HepG2 (cell line): ENCODE results near the gene GPATCH8. TPM values are rescaled to one million over a fixed set of nuclear protein-coding genes. Genes with fewer than 3 reads are reported as not detected.

Experiments used
- ATAC-seq: fragments of 200-7000 bp; cut with Tn5 transposase; 3 replicates; pipeline ENCODE4 v1.9.1; 2020; ENCODE audit warnings: mild to moderate bottlenecking, moderate library complexity
- BruUV-seq: library from RNA; stranded (reverse); fragments of 400-500 nt; replicated peaks from 2 replicates; lab custom pipeline; 2021; lab: Mats Ljungman, UMichigan
- CTCF ChIA-PET: fragments of 300-600 bp; formaldehyde crosslinking; extraction: SDS; loops from one replicate; lab custom pipeline; 2021; ENCODE audit warnings: low total read pairs, inconsistent platforms, low intra/inter-chr PET ratio; lab: Yijun Ruan, JAX
- POLR2A ChIA-PET: fragments of 350-600 bp; sonication (Branson Sonifier 250); formaldehyde crosslinking; loops from one replicate; lab custom pipeline; 2020; ENCODE audit warnings: antibody characterized with exemption, inconsistent platforms; lab: Yijun Ruan, JAX
- DNase-seq: peaks from one replicate; pipeline ENCODE4 v3.0.0-alpha.2; 2015; ENCODE audit warnings: low spot score
- FAIRE-seq: peaks from 3 replicates; lab custom pipeline; 2011; peaks lifted over from hg19 to GRCh38; lab: Jason Lieb, UNC
- H2AFZ ChIP-seq: one replicate; pipeline ENCODE4 v1.6.1; 2011; ENCODE audit warnings: low read length, inconsistent platforms
- H3K27ac ChIP-seq: fragments of 300-600 bp; 3 replicates; pipeline ENCODE4 v1.8.0; 2011; ENCODE audit warnings: mixed run types, mild to moderate bottlenecking, mixed read lengths, low read length, inconsistent platforms; ENCODE audit not compliant: insufficient read depth; ENCODE audit errors: extremely low read length
- H3K27me3 ChIP-seq, 2 experiments: fragments of 200-600 bp in 1 of 2; 2 replicates in 1 of 2; 3 replicates in 1 of 2; pipeline versions ENCODE4 v1.6.0 to v1.8.0; 2011; ENCODE audit warnings: low read length in 2 of 2, mild to moderate bottlenecking in 2 of 2, moderate library complexity in 2 of 2, inconsistent platforms in 1 of 2; ENCODE audit not compliant: insufficient read depth in 2 of 2, control insufficient read depth in 1 of 2
- H3K36me3 ChIP-seq, 2 experiments: fragments of 200-600 bp in 1 of 2; replicated peaks in 1 of 2; 2 replicates in 1 of 2; 3 replicates in 1 of 2; pipeline versions ENCODE4 v1.5.1 to v1.8.0; 2011; ENCODE audit warnings: low read length in 2 of 2, inconsistent platforms in 1 of 2; ENCODE audit not compliant: insufficient read depth in 2 of 2, control insufficient read depth in 1 of 2
- H3K4me1 ChIP-seq: 2 replicates; pipeline ENCODE4 v1.5.1; 2012; ENCODE audit warnings: low read length, inconsistent platforms; ENCODE audit not compliant: insufficient read depth
- H3K4me2 ChIP-seq: 2 replicates; pipeline ENCODE4 v1.6.0; 2011; ENCODE audit warnings: low read depth, low read length, inconsistent platforms
- H3K4me3 ChIP-seq, 3 experiments: fragments of 200-600 bp in 1 of 3; sonication (generic), shearing (Covaris generic) in 1 of 3; replicated peaks in 1 of 3; 2 replicates each; pipeline ENCODE4 v1.5.1; 2011 to 2016; ENCODE audit warnings: low read length in 3 of 3, inconsistent platforms in 2 of 3, low read depth in 2 of 3, mild to moderate bottlenecking in 2 of 3, control low read depth in 1 of 3, mixed read lengths in 1 of 3; ENCODE audit not compliant: insufficient read depth in 1 of 3
- H3K79me2 ChIP-seq: one replicate; pipeline ENCODE4 v1.6.1; 2011; ENCODE audit warnings: low read length, inconsistent platforms; ENCODE audit not compliant: insufficient read depth
- H3K9ac ChIP-seq: 2 replicates; pipeline ENCODE4 v1.6.0; 2011; ENCODE audit warnings: mild to moderate bottlenecking, low read depth, low read length, inconsistent platforms; ENCODE audit not compliant: insufficient read depth
- H3K9me3 ChIP-seq: 2 replicates; pipeline ENCODE4 v1.5.1; 2012; ENCODE audit warnings: mild to moderate bottlenecking, low read length
- H4K20me1 ChIP-seq: 2 replicates; pipeline ENCODE4 v1.6.0; 2011; ENCODE audit warnings: inconsistent platforms, mild to moderate bottlenecking, low read length, moderate library complexity; ENCODE audit not compliant: insufficient read depth
- ATF1 ChIP-seq: IDR thresholded peaks from 2 replicates; pipeline ENCODE4 v1.6.1; 2016; ENCODE audit warnings: mild to moderate bottlenecking, control low read depth
- GABPB1 ChIP-seq: IDR thresholded peaks from 2 replicates; pipeline ENCODE4 v1.6.1; 2016; ENCODE audit warnings: mild to moderate bottlenecking, missing genetic modification reagents, moderate library complexity, missing compliant biosample characterization
- HNRNPL ChIP-seq: fragments of 200-400 bp; formaldehyde crosslinking; IDR thresholded peaks from 2 replicates; pipeline ENCODE4 v1.6.1; 2017; ENCODE audit warnings: mild to moderate bottlenecking, low read depth, low read length
- HNRNPLL ChIP-seq: fragments of 200-400 bp; formaldehyde crosslinking; IDR thresholded peaks from 2 replicates; pipeline ENCODE4 v1.6.1; 2017; ENCODE audit warnings: mild to moderate bottlenecking, low read depth, low read length; ENCODE audit not compliant: poor library complexity, severe bottlenecking
- HOXA3 ChIP-seq: sonication (generic); formaldehyde crosslinking; IDR thresholded peaks from 2 replicates; pipeline ENCODE4 v1.5.0; 2020; ENCODE audit warnings: missing genetic modification reagents
- KDM1A ChIP-seq: IDR thresholded peaks from 2 replicates; pipeline ENCODE4 v1.6.1; 2016; ENCODE audit warnings: missing compliant biosample characterization
- MAF1 ChIP-seq: sonication (generic); formaldehyde crosslinking; IDR thresholded peaks from 2 replicates; pipeline ENCODE4 v1.5.0; 2020; ENCODE audit warnings: missing genetic modification reagents, borderline replicate concordance
- NONO ChIP-seq, 2 experiments: fragments of 450-650 bp in 1 of 2; sonication (generic) in 1 of 2; formaldehyde crosslinking in 1 of 2; IDR thresholded peaks in 1 of 2; conservative IDR thresholded peaks in 1 of 2; 2 replicates each; pipeline versions ENCODE4 v1.6.1 to v1.8.0; 2017 to 2022; ENCODE audit warnings: mild to moderate bottlenecking in 1 of 2, missing genetic modification reagents in 1 of 2, moderate library complexity in 1 of 2
- STAG1 ChIP-seq: sonication (generic); formaldehyde crosslinking; IDR thresholded peaks from 2 replicates; pipeline ENCODE4 v1.4.0; 2020; ENCODE audit warnings: missing genetic modification reagents
- ZNF292 ChIP-seq: sonication (generic); formaldehyde crosslinking; IDR thresholded peaks from 2 replicates; pipeline ENCODE4 v1.8.1; 2022; ENCODE audit warnings: mild to moderate bottlenecking, low read depth, missing genetic modification reagents, borderline replicate concordance
- ZNF34 ChIP-seq: sonication (generic); formaldehyde crosslinking; IDR thresholded peaks from 2 replicates; pipeline ENCODE4 v1.4.0; 2020; ENCODE audit warnings: mild to moderate bottlenecking, missing genetic modification reagents, borderline replicate concordance
- ZNF788 ChIP-seq: sonication (generic); formaldehyde crosslinking; IDR thresholded peaks from 2 replicates; pipeline ENCODE4 v1.5.0; 2020; ENCODE audit warnings: mild to moderate bottlenecking, missing genetic modification reagents, borderline replicate concordance
- WGBS: methylation state at CpG from one replicate; pipeline ENCODE4 v1.1.6; 2017; ENCODE audit warnings: low lambda C conversion rate; 5-methylcytosine and 5-hydroxymethylcytosine counted together
- in situ Hi-C: cut with HindIII; loops from 2 replicates; pipeline ENCODE4 v1.10.0; 2017; ENCODE audit warnings: low pct_unique_long_range_greater_than_20kb; ENCODE audit not compliant: extremely low pct_ligation_motif_present
- intact Hi-C: fragments of 100-400 bp; cut with micrococcal nuclease; formaldehyde crosslinking; loops from one replicate; pipeline ENCODE4 v1.10.0; 2022; ENCODE audit not compliant: unreplicated experiment
- polyA plus RNA-seq, 8 experiments: library from polyadenylated mRNA; depleted of rRNA in 3 of 8; stranded (reverse) in 7 of 8; unstranded in 1 of 8; fragments of >200 nt; fragmentation: Illumina TruSeq in 4 of 8; extraction: Trizol in 4 of 8; gene quantifications; 2 replicates each; pipeline versions ENCODE4 v1.2.1 to v1.2.3, GENCODE V29; 2011 to 2016; ENCODE audit warnings: low read depth in 4 of 8, missing spikeins in 1 of 8, mixed read lengths in 1 of 8; ENCODE audit not compliant: insufficient read depth in 1 of 8
- total RNA-seq, 5 experiments: library from RNA; depleted of rRNA; stranded (reverse); fragments of >200 nt; fragmentation: Illumina TruSeq; extraction: Trizol; gene quantifications; 2 replicates each; pipeline ENCODE4 v1.2.3, GENCODE V29; 2016; ENCODE audit warnings: low read depth in 1 of 5
- TF ChIP-seq, protein P1 (sequence below): sonication (generic); formaldehyde crosslinking; conservative IDR thresholded peaks from 2 replicates; pipeline ENCODE4 v1.8.1; 2023; ENCODE audit warnings: missing genetic modification reagents
- TF ChIP-seq, protein P2 (sequence below): sonication (generic); formaldehyde crosslinking; IDR thresholded peaks from 2 replicates; pipeline ENCODE4 v1.5.0; 2020; ENCODE audit warnings: mild to moderate bottlenecking, missing genetic modification reagents, moderate library complexity
- TF ChIP-seq, protein P3 (sequence below): sonication (generic); formaldehyde crosslinking; IDR thresholded peaks from 2 replicates; pipeline ENCODE4 v1.5.1; 2020; ENCODE audit warnings: mild to moderate bottlenecking, missing genetic modification reagents, moderate library complexity

GPATCH8 gene
- total and polyA plus RNA-seq, 2 of the 13 experiments (the other 11 are each of a cell fraction or from before 2014, with no cell fraction given), result 20.7 to 21.5 TPM

DNA sequence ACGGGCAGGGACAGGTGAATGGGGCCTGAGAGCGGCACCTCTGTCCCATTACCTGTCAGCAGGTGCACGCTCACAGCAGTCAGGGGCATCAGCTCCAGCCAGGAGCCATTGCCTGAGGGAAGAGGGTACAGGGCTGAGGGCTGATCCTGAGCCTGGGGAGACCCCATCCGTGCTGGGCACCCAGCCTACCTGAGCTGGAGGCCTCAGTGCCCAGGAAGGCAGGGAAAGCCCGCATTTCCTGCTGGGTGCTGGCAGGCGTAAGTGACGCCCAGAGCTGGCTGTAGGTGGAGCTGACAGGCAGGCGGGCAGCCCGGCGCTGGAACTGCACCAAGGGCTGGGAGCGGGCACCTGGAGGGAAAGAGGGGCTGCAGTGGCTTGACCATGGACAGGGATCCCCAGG, 147.0 kb downstream of the GPATCH8 start:
- FAIRE-seq (no peak), ATAC-seq (peak; percentile 52), DNase-seq (no peak)
- Histone ChIP-seq H3K4me1 (peaks cover 16% of the 10 kb centered on the region), H2AFZ (no peak overlapping the region), H3K27me3 (peaks cover 8 to 10% of the 10 kb centered on the region in 2 experiments; a peak in 3 of 5 replicates), H3K9me3 (no peaks in the 10 kb centered on the region), H3K36me3 (peaks cover 9 to 17% of the 10 kb centered on the region in 2 experiments; a peak in 4 of 5 replicates), H3K79me2 (no peaks in the 10 kb centered on the region), H3K27ac (no peak overlapping the region), H4K20me1 (no peaks in the 10 kb centered on the region), H3K4me3 (no peak overlapping the region; a peak in 1 of 6 replicates), H3K9ac (no peak overlapping the region), H3K4me2 (no peak overlapping the region)
- no TSS peak for BruUV-seq
- intact Hi-C loops, result loop anchor here (10.0 kb wide), 1 partner anchor 169 kb away; no protein-coding TSS in a partner anchor
- in situ Hi-C loops, result no loop called here
- CTCF ChIA-PET, result no interaction called here
- POLR2A ChIA-PET, result interaction anchor here (4.8 kb wide), 1 partner anchor 11 kb away, joined by 24 read pairs; the partner anchor contains the start of gene GRN
- 20% methylated on average over 9 of the region's 11 CpGs for WGBS
- TF ChIP-seq, protein P1, sequence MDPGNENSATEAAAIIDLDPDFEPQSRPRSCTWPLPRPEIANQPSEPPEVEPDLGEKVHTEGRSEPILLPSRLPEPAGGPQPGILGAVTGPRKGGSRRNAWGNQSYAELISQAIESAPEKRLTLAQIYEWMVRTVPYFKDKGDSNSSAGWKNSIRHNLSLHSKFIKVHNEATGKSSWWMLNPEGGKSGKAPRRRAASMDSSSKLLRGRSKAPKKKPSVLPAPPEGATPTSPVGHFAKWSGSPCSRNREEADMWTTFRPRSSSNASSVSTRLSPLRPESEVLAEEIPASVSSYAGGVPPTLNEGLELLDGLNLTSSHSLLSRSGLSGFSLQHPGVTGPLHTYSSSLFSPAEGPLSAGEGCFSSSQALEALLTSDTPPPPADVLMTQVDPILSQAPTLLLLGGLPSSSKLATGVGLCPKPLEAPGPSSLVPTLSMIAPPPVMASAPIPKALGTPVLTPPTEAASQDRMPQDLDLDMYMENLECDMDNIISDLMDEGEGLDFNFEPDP, result no peak
- TF ChIP-seq, protein P2, sequence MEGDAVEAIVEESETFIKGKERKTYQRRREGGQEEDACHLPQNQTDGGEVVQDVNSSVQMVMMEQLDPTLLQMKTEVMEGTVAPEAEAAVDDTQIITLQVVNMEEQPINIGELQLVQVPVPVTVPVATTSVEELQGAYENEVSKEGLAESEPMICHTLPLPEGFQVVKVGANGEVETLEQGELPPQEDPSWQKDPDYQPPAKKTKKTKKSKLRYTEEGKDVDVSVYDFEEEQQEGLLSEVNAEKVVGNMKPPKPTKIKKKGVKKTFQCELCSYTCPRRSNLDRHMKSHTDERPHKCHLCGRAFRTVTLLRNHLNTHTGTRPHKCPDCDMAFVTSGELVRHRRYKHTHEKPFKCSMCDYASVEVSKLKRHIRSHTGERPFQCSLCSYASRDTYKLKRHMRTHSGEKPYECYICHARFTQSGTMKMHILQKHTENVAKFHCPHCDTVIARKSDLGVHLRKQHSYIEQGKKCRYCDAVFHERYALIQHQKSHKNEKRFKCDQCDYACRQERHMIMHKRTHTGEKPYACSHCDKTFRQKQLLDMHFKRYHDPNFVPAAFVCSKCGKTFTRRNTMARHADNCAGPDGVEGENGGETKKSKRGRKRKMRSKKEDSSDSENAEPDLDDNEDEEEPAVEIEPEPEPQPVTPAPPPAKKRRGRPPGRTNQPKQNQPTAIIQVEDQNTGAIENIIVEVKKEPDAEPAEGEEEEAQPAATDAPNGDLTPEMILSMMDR (CRISPR knock-in tag), result peak; percentile 64
- no peak for TF ChIP-seq ATF1 (CRISPR knock-in tag)
- TF ChIP-seq HNRNPLL, result peak; percentile 49
- no peak for TF ChIP-seq MAF1
- TF ChIP-seq STAG1 (CRISPR knock-in tag), result peak; percentile 45
- no peak for TF ChIP-seq NONO (IDR thresholded peaks at IDR 0.05)
- TF ChIP-seq NONO (CRISPR knock-in tag; conservative IDR thresholded peaks at IDR 0.05), result 0 out of 2 replicates have a peak, but pooled peaks have one; percentile 31
- 0 out of 2 replicates have a peak, but pooled peaks have one; percentile 32 for TF ChIP-seq ZNF788
- TF ChIP-seq HNRNPL, result peak; percentile 69; the same call in 1 of the 2 replicates
- TF ChIP-seq, protein P3, sequence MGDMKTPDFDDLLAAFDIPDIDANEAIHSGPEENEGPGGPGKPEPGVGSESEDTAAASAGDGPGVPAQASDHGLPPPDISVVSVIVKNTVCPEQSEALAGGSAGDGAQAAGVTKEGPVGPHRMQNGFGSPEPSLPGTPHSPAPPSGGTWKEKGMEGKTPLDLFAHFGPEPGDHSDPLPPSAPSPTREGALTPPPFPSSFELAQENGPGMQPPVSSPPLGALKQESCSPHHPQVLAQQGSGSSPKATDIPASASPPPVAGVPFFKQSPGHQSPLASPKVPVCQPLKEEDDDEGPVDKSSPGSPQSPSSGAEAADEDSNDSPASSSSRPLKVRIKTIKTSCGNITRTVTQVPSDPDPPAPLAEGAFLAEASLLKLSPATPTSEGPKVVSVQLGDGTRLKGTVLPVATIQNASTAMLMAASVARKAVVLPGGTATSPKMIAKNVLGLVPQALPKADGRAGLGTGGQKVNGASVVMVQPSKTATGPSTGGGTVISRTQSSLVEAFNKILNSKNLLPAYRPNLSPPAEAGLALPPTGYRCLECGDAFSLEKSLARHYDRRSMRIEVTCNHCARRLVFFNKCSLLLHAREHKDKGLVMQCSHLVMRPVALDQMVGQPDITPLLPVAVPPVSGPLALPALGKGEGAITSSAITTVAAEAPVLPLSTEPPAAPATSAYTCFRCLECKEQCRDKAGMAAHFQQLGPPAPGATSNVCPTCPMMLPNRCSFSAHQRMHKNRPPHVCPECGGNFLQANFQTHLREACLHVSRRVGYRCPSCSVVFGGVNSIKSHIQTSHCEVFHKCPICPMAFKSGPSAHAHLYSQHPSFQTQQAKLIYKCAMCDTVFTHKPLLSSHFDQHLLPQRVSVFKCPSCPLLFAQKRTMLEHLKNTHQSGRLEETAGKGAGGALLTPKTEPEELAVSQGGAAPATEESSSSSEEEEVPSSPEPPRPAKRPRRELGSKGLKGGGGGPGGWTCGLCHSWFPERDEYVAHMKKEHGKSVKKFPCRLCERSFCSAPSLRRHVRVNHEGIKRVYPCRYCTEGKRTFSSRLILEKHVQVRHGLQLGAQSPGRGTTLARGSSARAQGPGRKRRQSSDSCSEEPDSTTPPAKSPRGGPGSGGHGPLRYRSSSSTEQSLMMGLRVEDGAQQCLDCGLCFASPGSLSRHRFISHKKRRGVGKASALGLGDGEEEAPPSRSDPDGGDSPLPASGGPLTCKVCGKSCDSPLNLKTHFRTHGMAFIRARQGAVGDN (CRISPR knock-in tag), result peak; percentile 20; the same call in 1 of the 2 replicates
- 0 out of 2 replicates have a peak, but pooled peaks have one; percentile 11 for TF ChIP-seq GABPB1 (CRISPR knock-in tag)
- no peak for TF ChIP-seq KDM1A (CRISPR knock-in tag)
- TF ChIP-seq ZNF292 (CRISPR knock-in tag), result no peak
- 0 out of 2 replicates have a peak, but pooled peaks have one; percentile 19 for TF ChIP-seq HOXA3 (CRISPR knock-in tag)
- no peak for TF ChIP-seq ZNF34 (CRISPR knock-in tag)
